Germinal center (tissue), 1 donor: Measurements from ENCODE around the gene CCDC15.
"Not testable (repeated sequence)": the region's sequence is repeated elsewhere in the genome, so short reads cannot be mapped to it uniquely, and the experiment has no call there.

Experiments
- DNase-seq: peaks from one replicate; pipeline ENCODE4 v3.0.0; 2012; ENCODE audit warnings: mixed read lengths, low spot score

CCDC15 gene

GRCh38 chr11:124988063-124988462 is 34.1 kb downstream of the CCDC15 start:
- no peak for DNase-seq

- DNase-seq, result no peak
Measured at GRCh38 chr11:125001079-125001778, 47.2 kb downstream of the CCDC15 start.

- DNase-seq, result no peak
Measured at GRCh38 chr11:125001849-125002248, 47.8 kb downstream of the CCDC15 start.

GRCh38 chr11:125005491-125005890 is 51.5 kb downstream of the CCDC15 start:
- DNase-seq, result no peak

- DNase-seq, result no peak
Measured at GRCh38 chr11:125016413-125016812, 62.4 kb downstream of the CCDC15 start.

GRCh38 chr11:125020342-125020741 is 66.3 kb downstream of the CCDC15 start:
- DNase-seq, result no peak

GRCh38 chr11:125022551-125022950 is 68.5 kb downstream of the CCDC15 start:
- no peak for DNase-seq

GRCh38 chr11:125025968-125026367 is 72.0 kb downstream of the CCDC15 start:
- no peak for DNase-seq

- DNase-seq, result not testable (repeated sequence)
Measured at GRCh38 chr11:125029431-125029830, 75.4 kb downstream of the CCDC15 start.

- no peak for DNase-seq
Measured at GRCh38 chr11:125036933-125037332, 82.9 kb downstream of the CCDC15 start.

- DNase-seq, result no peak
Measured at GRCh38 chr11:125049164-125049792, 95.3 kb downstream of the CCDC15 start.

GRCh38 chr11:125052047-125052446 is 98.0 kb downstream of the CCDC15 start:
- DNase-seq, result no peak

GRCh38 chr11:125053167-125053566 is 99.2 kb downstream of the CCDC15 start:
- DNase-seq, result no peak

GRCh38 chr11:125055107-125055715 is 101.2 kb downstream of the CCDC15 start:
- no peak for DNase-seq

- not testable (repeated sequence) for DNase-seq
Measured at GRCh38 chr11:125056111-125056510, 102.1 kb downstream of the CCDC15 start.

GRCh38 chr11:125056931-125057692 is 103.1 kb downstream of the CCDC15 start:
- DNase-seq, result no peak

GRCh38 chr11:125057693-125058016 is 103.7 kb downstream of the CCDC15 start:
- no peak for DNase-seq

GRCh38 chr11:125061281-125061680 is 107.3 kb downstream of the CCDC15 start:
- no peak for DNase-seq

- no peak for DNase-seq
Measured at GRCh38 chr11:125062218-125062930, 108.4 kb downstream of the CCDC15 start.

GRCh38 chr11:125062931-125063428 is 109.0 kb downstream of the CCDC15 start, which contains the start of gene SLC37A2:
Gene SLC37A2 (plus strand): TSS chr11:125063305. CDS start chr11:125063368, 63 bp downstream.
- peak; percentile 84 for DNase-seq

GRCh38 chr11:125063429-125064043 is 109.5 kb downstream of the CCDC15 start:
- peak; percentile 20 for DNase-seq
